ENCODE results near the gene RIMBP2. TPM values are rescaled to one million over a fixed set of nuclear protein-coding genes. Genes with fewer than 3 reads are reported as not detected.

The RIMBP2 gene
- total and polyA plus RNA-seq, 2 donors (not counting 1 experiment from before 2014, with no cell fraction given) = 0.17 TPM; not detected in 1

- Histone ChIP-seq H3K4me3 (replicated peaks in 1 of 4; ENCODE audit: control extremely low read depth in 1 of 4, insufficient read depth in 1 of 4, low read depth in 3 of 4, low read length in 4 of 4) (no peak overlapping the region), H3K4me2 (ENCODE audit: extremely low read depth, insufficient read depth, low read length) (no peak overlapping the region), H3K36me3 (ENCODE audit: control insufficient read depth, insufficient read depth, low read length) (no peaks in the 10 kb centered on the region), H3K79me2 (ENCODE audit: control insufficient read depth, insufficient read depth, low read length) (no peaks in the 10 kb centered on the region), H3K9ac (ENCODE audit: insufficient read depth, low read length) (no peak overlapping the region), H3K9me3 (ENCODE audit: control insufficient read depth, insufficient read depth, low read depth, low read length) (no peaks in the 10 kb centered on the region), H3K4me1 (ENCODE audit: control insufficient read depth, extremely low read depth, insufficient read depth, low read length) (no peaks in the 10 kb centered on the region), H4K20me1 (ENCODE audit: control insufficient read depth, extremely low read depth, insufficient read depth, low read length) (no peaks in the 10 kb centered on the region), H3K27me3 (ENCODE audit: control insufficient read depth, insufficient read depth, low read length) (no peaks in the 10 kb centered on the region), H2AFZ (ENCODE audit: low read length) (no peak overlapping the region), H3K27ac (ENCODE audit: insufficient read depth, low read length) (no peak overlapping the region)
- TF ChIP-seq CTCF (conservative IDR thresholded peaks at IDR 0.05 in 1 of 2, IDR thresholded peaks at IDR 0.05 in 1 of 2; ENCODE audit: low read depth in 1 of 2, low read length in 2 of 2) (no peak), EZH2 (IDR thresholded peaks at IDR 0.05; ENCODE audit: low read length, missing control alignments) (no peak)
- no peak for DNase-seq (ENCODE audit: low read depth in 2 of 2)
Measured at GRCh38 chr12:130655881-130656280, 60.2 kb downstream of the RIMBP2 start.

- H3K4me1 ChIP-seq (ENCODE audit: control insufficient read depth, extremely low read depth, insufficient read depth, low read length) = no peaks in the 10 kb centered on the region
- no peaks in the 10 kb centered on the region for H3K9me3 ChIP-seq (ENCODE audit: control insufficient read depth, insufficient read depth, low read depth, low read length)
- no peak overlapping the region for H3K4me2 ChIP-seq (ENCODE audit: extremely low read depth, insufficient read depth, low read length)
- no peaks in the 10 kb centered on the region for H3K27me3 ChIP-seq (ENCODE audit: control insufficient read depth, insufficient read depth, low read length)
- H2AFZ ChIP-seq (ENCODE audit: low read length) = no peak overlapping the region
- H3K79me2 ChIP-seq (ENCODE audit: control insufficient read depth, insufficient read depth, low read length) = no peaks in the 10 kb centered on the region
- no peak overlapping the region for H3K4me3 ChIP-seq (replicated peaks in 1 of 4; ENCODE audit: control extremely low read depth in 1 of 4, insufficient read depth in 1 of 4, low read depth in 3 of 4, low read length in 4 of 4)
- TF ChIP-seq EZH2 (IDR thresholded peaks at IDR 0.05; ENCODE audit: low read length, missing control alignments) (no peak), CTCF (conservative IDR thresholded peaks at IDR 0.05 in 1 of 2, IDR thresholded peaks at IDR 0.05 in 1 of 2; ENCODE audit: low read depth in 1 of 2, low read length in 2 of 2) (no peak)
- H3K9ac ChIP-seq (ENCODE audit: insufficient read depth, low read length) = no peak overlapping the region
- DNase-seq (ENCODE audit: low read depth in 2 of 2) = no peak
- no peaks in the 10 kb centered on the region for H4K20me1 ChIP-seq (ENCODE audit: control insufficient read depth, extremely low read depth, insufficient read depth, low read length)
- no peak overlapping the region for H3K27ac ChIP-seq (ENCODE audit: insufficient read depth, low read length)
- H3K36me3 ChIP-seq (ENCODE audit: control insufficient read depth, insufficient read depth, low read length) = no peaks in the 10 kb centered on the region
Measured at GRCh38 chr12:130655010-130655409, 61.1 kb downstream of the RIMBP2 start.

- Histone ChIP-seq H3K4me1 (ENCODE audit: control insufficient read depth, extremely low read depth, insufficient read depth, low read length) (no peaks in the 10 kb centered on the region), H3K9ac (ENCODE audit: insufficient read depth, low read length) (no peak overlapping the region), H2AFZ (ENCODE audit: low read length) (no peak overlapping the region), H3K4me2 (ENCODE audit: extremely low read depth, insufficient read depth, low read length) (no peak overlapping the region), H3K9me3 (ENCODE audit: control insufficient read depth, insufficient read depth, low read depth, low read length) (no peaks in the 10 kb centered on the region), H3K79me2 (ENCODE audit: control insufficient read depth, insufficient read depth, low read length) (no peaks in the 10 kb centered on the region), H4K20me1 (ENCODE audit: control insufficient read depth, extremely low read depth, insufficient read depth, low read length) (no peaks in the 10 kb centered on the region), H3K36me3 (ENCODE audit: control insufficient read depth, insufficient read depth, low read length) (no peaks in the 10 kb centered on the region), H3K27me3 (ENCODE audit: control insufficient read depth, insufficient read depth, low read length) (no peaks in the 10 kb centered on the region), H3K4me3 (replicated peaks in 1 of 4; ENCODE audit: control extremely low read depth in 1 of 4, insufficient read depth in 1 of 4, low read depth in 3 of 4, low read length in 4 of 4) (no peak overlapping the region), H3K27ac (ENCODE audit: insufficient read depth, low read length) (no peak overlapping the region)
- TF ChIP-seq CTCF (conservative IDR thresholded peaks at IDR 0.05 in 1 of 2, IDR thresholded peaks at IDR 0.05 in 1 of 2; ENCODE audit: low read depth in 1 of 2, low read length in 2 of 2) (no peak), EZH2 (IDR thresholded peaks at IDR 0.05; ENCODE audit: low read length, missing control alignments) (no peak)
- no peak for DNase-seq (ENCODE audit: low read depth in 2 of 2)
Measured at GRCh38 chr12:130651188-130651959, 64.7 kb downstream of the RIMBP2 start.

All from fibroblast of lung (primary cell).